Activated naive CD8-positive, alpha-beta T cell (primary cell): Measurements from ENCODE around the gene IL10RB.
"Not testable (repeated sequence)": the region's sequence is repeated elsewhere in the genome, so short reads cannot be mapped to it uniquely, and the experiment has no call there.

Experiments
- H3K27ac Mint-ChIP-seq: one replicate; pipeline ENCODE4 v1.8.0; 2021; ENCODE audit warnings: mixed read lengths
- H3K27me3 Mint-ChIP-seq: one replicate; pipeline ENCODE4 v1.8.0; 2021; ENCODE audit warnings: mixed read lengths
- H3K36me3 Mint-ChIP-seq: one replicate; pipeline ENCODE4 v1.8.0; 2021; ENCODE audit warnings: mixed read lengths
- H3K4me1 Mint-ChIP-seq: one replicate; pipeline ENCODE4 v1.8.0; 2021; ENCODE audit warnings: low read depth, mixed read lengths
- H3K4me3 Mint-ChIP-seq: one replicate; pipeline ENCODE4 v1.8.0; 2021; ENCODE audit warnings: mild to moderate bottlenecking, mixed read lengths
- H3K9me3 Mint-ChIP-seq: one replicate; pipeline ENCODE4 v1.8.0; 2021; ENCODE audit warnings: low read depth, mixed read lengths

Gene IL10RB

DNA sequence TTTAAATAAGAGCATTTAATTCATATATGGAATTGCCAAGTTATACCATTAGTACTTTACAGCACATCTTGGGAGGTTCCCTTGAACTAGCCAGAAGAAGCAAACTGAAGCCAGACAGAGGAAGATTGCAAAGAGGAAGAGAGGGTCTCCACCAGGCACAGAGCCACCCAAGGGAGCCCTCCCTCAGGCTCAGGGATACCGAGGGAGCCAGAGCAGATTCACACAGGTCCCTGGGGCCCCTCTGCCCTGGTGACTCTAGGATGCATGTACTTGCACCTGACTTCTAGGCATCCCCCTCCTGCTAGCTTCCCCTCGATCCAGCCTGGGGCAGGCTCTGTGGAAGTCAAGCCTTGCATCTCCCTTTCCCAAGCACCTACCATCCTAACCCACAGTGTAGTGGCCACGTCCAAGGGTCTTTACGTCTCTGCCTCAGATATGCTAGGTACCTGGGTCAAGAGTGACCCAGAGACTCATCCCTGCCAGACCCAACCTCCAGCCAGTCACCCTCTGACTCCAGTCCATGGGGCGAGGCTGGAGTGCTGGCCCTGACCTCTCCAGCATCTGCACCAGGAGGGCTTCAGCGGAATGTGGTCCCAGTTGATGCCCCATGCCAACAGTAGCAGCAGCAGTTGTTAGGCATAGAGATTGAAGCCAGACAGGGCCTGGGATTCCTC lies 30.0 kb upstream of the IL10RB start:
- H3K9me3 Mint-ChIP-seq, result no peaks in the 10 kb centered on the region
- H3K36me3 Mint-ChIP-seq, result peaks cover 7% of the 10 kb centered on the region
- H3K27me3 Mint-ChIP-seq, result no peaks in the 10 kb centered on the region
- H3K27ac Mint-ChIP-seq, result peak overlapping the region; percentile 87
- H3K4me1 Mint-ChIP-seq, result peaks cover 89% of the 10 kb centered on the region
- peak overlapping the region; percentile 36 for H3K4me3 Mint-ChIP-seq

DNA sequence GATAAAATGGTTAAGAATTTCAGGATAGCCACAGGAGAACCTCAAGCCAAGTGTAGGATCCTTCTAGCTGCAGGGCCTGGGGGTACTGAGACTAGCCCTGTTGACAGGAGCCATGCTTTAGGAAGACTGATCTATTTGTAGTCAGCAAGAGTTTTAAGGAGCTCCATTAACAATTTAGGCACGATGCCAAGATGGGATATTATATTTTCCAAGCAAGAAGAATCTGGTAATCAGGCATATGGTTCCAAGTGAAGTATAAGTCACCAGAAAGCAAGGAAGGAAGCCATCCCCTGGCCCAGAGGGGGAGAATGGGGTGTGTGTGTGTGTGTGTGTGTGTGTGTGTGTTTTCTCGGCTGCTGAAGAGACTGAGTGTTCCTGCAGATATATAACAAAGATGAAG lies 29.4 kb upstream of the IL10RB start:
- Mint-ChIP-seq H3K27me3 (no peaks in the 10 kb centered on the region), H3K4me1 (peaks cover 90% of the 10 kb centered on the region), H3K36me3 (peaks cover 7% of the 10 kb centered on the region), H3K9me3 (no peaks in the 10 kb centered on the region), H3K27ac (peak overlapping the region; percentile 87), H3K4me3 (peak overlapping the region; percentile 36)

DNA sequence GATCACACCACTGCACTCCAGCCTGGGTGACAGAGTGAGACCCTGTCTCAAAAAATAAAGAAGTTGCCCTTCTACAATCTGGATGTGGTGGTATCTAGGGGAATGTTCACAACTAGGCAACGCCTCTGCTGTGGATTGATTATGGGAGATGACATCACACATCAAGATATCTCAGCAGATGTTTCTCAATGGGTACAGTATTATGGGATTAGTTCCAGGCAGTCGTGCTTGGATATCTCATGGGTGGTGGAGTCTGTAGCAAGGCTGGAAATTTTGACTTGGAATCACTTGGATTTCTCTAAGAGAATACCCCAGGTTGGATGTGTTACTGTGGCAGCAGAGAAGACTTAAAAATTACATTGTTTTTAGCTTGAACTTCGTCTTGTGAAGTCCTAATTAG lies 28.7 kb upstream of the IL10RB start:
- Mint-ChIP-seq H3K4me3 (peak overlapping the region; percentile 46), H3K4me1 (peaks cover 89% of the 10 kb centered on the region), H3K36me3 (peaks cover 10% of the 10 kb centered on the region), H3K9me3 (no peaks in the 10 kb centered on the region), H3K27me3 (no peaks in the 10 kb centered on the region), H3K27ac (peak overlapping the region; percentile 87)

DNA sequence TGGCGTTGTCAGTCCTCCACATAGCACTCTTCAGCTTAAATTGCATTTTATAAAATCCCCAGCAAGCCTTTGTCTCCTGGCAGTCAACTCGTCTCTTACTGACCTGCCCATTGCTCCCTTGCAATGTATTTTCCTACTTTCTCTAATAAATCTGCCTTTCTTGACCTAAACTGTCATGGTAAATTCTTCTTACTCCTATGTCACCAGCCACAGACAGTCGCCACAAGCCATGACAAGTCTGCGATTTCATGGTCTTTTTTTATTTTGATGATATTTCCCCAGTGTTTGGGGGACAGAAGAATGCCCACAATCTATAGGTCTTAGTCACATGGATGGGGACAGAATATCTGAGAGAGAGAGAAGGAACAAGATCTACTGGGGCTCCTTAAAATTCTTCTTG lies 28.0 kb upstream of the IL10RB start:
- no peaks in the 10 kb centered on the region for H3K27me3 Mint-ChIP-seq
- peaks cover 83% of the 10 kb centered on the region for H3K4me1 Mint-ChIP-seq
- peaks cover 6% of the 10 kb centered on the region for H3K36me3 Mint-ChIP-seq
- H3K9me3 Mint-ChIP-seq, result no peaks in the 10 kb centered on the region
- H3K4me3 Mint-ChIP-seq, result peak overlapping the region; percentile 48
- H3K27ac Mint-ChIP-seq, result peak overlapping the region; percentile 87

DNA sequence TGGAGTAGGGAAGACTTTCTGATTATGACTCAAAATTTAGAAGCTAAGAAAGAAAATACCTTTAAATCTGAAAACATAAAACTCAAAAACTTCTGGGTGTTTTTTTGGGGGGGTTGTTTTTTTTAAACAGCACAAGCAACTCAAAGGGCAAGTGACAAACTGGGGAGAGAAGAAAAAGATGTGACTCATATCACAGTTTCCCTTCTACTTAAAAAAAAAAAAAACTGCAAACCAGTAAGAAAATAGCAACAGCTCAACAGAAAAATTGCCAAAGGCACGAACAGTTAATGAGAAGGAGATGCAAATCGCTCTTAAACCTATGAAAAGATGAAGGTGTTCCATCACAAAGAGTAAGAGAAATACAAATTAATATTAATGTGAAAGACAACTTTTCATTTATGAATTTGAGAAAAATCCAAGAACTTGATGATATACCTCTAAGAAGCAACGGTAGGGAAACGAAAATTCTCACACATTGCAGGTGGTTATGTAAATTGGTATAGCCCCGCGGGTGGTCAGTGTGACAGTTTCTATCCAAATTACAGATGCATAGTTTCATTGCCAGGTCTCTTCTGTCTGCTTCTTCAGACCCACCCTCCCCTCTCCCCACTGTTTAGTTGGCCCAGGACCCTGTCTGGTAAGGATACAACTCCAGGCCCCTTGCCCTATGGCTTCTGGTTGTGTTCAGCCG lies 27.5 kb upstream of the IL10RB start:
- Mint-ChIP-seq H3K4me1 (peaks cover 82% of the 10 kb centered on the region), H3K9me3 (no peaks in the 10 kb centered on the region), H3K27me3 (no peaks in the 10 kb centered on the region), H3K4me3 (peak overlapping the region; percentile 48), H3K36me3 (peaks cover 10% of the 10 kb centered on the region), H3K27ac (peak overlapping the region; percentile 87)

DNA sequence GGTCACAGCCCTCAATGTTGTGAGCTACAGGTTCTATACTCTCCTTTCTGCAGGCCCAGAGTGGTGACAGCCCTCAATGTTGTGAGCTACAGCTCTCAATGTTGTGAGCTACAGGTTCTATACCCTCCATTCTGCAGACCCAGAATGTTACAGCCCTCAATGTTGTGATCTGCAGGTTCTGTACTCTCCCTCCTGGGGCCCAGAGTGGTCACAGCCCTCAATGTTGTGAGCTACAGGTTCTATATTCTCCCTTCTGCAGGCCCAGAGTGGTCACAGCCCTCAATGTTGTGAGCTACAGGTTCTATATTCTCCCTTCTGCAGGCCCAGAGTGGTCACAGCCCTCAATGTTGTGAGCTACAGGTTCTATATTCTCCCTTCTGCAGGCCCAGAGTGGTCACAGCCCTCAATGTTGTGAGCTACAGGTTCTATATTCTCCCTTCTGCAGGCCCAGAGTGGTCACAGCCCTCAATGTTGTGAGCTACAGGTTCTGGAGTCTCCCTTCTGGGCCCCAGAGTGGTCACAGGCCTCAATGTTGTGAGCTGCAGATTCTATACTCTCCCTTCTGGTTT lies 26.5 kb upstream of the IL10RB start:
- Mint-ChIP-seq H3K4me3 (peak overlapping the region; percentile 48), H3K36me3 (peaks cover 13% of the 10 kb centered on the region), H3K27ac (peak overlapping the region; percentile 87), H3K4me1 (peaks cover 83% of the 10 kb centered on the region)
- not testable (repeated sequence) for H3K9me3 Mint-ChIP-seq, H3K27me3 Mint-ChIP-seq

DNA sequence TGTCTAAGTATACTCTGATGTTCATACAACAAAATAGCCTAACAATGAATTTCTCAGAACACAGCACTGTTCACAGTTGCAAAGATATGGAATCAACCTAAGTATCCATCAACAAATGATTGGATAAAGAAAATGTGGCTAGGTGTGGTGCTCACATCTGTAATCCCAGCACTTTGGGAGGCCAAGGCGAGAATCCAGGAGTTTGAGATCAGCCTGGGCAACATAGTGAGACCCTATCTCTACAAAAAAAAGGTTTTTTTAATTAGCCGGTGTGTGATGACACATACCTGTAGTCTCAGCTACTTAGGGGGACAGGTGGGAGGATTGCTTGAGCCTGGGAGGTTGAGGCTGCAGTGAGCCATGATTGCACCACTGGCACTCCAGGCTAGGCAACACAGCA lies 25.8 kb upstream of the IL10RB start:
- H3K36me3 Mint-ChIP-seq, result peaks cover 17% of the 10 kb centered on the region
- H3K4me3 Mint-ChIP-seq, result peak overlapping the region; percentile 46
- peak overlapping the region; percentile 87 for H3K27ac Mint-ChIP-seq
- no peaks in the 10 kb centered on the region for H3K9me3 Mint-ChIP-seq
- peaks cover 83% of the 10 kb centered on the region for H3K4me1 Mint-ChIP-seq
- H3K27me3 Mint-ChIP-seq, result no peaks in the 10 kb centered on the region

DNA sequence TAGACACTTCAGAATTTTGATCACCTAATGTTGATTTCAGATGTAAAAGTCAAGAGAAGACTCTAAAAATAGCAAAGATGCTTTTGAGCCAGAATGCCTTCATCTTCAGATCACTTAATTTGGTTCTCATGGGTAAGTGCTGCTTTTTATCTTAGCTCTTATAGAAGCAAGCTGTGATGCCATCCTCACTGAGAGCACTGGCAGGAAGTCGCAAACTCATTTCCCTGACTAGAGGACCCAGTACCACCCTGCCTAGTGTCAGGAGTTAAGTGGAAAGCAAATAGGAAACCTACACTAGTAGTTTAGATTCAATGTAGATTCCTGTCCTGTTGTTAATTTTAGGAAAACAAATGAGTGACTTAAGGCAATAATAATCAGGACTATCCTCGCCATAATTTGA lies 24.3 kb upstream of the IL10RB start:
- peaks cover 84% of the 10 kb centered on the region for H3K4me1 Mint-ChIP-seq
- H3K27me3 Mint-ChIP-seq, result no peaks in the 10 kb centered on the region
- peak overlapping the region; percentile 60 for H3K4me3 Mint-ChIP-seq
- peak overlapping the region; percentile 87 for H3K27ac Mint-ChIP-seq
- H3K36me3 Mint-ChIP-seq, result peaks cover 24% of the 10 kb centered on the region
- H3K9me3 Mint-ChIP-seq, result no peaks in the 10 kb centered on the region

DNA sequence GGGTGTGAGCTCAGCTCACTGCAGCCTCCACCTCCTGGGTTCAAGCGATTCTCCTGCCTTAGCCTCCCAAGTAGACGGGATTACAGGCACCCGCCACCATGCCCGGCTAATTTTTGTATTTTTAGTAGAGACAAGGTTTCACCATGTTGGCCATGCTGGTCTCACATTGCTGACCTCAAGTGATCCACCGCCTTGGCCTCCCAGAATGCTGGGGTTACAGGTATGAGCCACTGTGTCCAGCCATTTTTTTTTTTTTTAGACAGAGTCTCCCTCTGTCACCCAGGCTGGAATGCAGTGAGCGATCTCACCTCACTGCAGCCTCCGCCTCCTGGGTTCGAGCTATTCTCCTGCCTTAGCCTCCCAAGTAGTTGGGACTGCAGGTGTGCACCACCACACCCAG lies 23.3 kb upstream of the IL10RB start:
- H3K4me1 Mint-ChIP-seq, result peaks cover 86% of the 10 kb centered on the region
- not testable (repeated sequence) for H3K4me3 Mint-ChIP-seq, H3K9me3 Mint-ChIP-seq, H3K27me3 Mint-ChIP-seq
- peaks cover 30% of the 10 kb centered on the region for H3K36me3 Mint-ChIP-seq
- peak overlapping the region; percentile 98 for H3K27ac Mint-ChIP-seq

DNA sequence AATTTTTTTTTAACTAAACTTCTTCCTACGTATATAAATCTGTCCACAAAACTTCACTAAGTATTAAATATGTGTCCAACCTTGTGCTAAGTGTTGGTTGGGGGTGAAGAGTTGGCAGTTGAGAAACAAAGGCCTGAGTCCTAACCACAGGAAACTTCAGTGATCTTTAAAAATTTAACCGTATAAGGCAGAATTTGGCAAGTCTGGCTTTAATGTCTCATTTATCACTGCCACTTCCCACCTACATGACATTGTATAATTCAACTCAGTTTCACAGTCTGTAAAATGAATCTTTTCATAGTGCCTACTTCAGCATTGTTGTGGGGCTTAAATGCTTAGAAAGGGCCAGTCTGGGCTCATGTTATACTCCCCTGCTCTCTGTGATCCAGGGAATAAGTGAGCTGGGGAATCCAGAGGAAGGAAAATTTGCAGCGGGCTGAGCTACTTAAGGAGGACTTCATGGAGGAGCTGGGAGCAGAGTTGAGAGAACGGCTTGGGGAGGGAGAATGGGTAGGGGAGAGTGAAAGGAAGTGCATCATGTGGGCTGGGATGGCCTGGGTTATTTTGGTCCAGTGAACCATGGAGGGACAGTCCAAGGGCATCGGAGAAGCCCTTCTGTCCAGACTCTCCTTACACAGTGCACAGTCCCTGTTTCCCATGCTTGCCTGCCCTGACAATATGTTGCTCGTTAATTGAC lies 21.9 kb upstream of the IL10RB start:
- Mint-ChIP-seq H3K4me3 (peak overlapping the region; percentile 82), H3K27ac (peak overlapping the region; percentile 98), H3K36me3 (peaks cover 35% of the 10 kb centered on the region), H3K9me3 (no peaks in the 10 kb centered on the region), H3K27me3 (no peaks in the 10 kb centered on the region), H3K4me1 (peaks cover 85% of the 10 kb centered on the region)

DNA sequence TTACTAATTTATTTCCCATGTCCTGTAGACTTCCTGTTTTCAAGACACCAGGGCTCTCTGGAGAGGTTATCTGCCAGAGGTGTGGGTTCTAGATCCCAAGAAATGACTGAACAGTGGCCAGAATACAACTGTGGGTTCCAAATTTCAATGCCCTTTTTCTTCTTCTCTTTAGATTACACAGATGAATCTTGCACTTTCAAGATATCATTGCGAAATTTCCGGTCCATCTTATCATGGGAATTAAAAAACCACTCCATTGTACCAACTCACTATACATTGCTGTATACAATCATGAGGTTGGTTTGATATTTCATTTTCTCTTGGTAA lies 21.4 kb upstream of the IL10RB start:
- Mint-ChIP-seq H3K4me1 (peaks cover 87% of the 10 kb centered on the region), H3K27me3 (no peaks in the 10 kb centered on the region), H3K9me3 (no peaks in the 10 kb centered on the region), H3K36me3 (peaks cover 35% of the 10 kb centered on the region), H3K4me3 (peak overlapping the region; percentile 82), H3K27ac (peak overlapping the region; percentile 98)

DNA sequence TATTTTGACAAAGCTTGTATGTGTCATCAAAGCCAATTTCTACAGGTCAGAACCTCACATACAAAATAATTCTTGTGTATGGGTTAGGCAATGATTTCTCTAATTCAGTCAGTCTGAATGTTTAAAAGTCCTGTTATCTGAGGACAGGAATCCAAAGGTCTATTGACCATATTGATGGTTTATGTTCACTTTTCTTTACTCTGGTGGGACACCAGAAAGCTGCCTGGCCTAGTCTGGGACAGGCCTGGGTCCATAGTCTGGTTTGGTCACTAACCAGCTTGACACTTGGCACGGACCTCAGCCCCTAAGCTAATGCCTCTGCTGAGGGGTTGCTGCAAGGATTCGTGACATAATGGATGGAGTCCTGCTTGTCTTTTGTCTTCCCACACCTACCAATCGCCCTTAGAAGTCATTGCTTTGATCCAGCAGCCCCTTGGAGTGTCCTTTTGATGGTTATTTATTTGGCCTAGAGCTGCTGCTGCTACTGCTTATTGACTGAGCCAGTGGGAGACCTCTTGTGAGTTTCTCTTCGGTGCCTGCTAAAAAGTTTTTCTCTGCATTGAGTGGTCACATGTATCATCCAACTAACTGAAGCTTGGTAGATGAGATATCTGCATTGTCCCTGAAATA lies 20.8 kb upstream of the IL10RB start:
- Mint-ChIP-seq H3K4me1 (peaks cover 86% of the 10 kb centered on the region), H3K9me3 (no peaks in the 10 kb centered on the region), H3K27ac (peak overlapping the region; percentile 98), H3K36me3 (peaks cover 35% of the 10 kb centered on the region), H3K27me3 (no peaks in the 10 kb centered on the region), H3K4me3 (peak overlapping the region; percentile 82)

DNA sequence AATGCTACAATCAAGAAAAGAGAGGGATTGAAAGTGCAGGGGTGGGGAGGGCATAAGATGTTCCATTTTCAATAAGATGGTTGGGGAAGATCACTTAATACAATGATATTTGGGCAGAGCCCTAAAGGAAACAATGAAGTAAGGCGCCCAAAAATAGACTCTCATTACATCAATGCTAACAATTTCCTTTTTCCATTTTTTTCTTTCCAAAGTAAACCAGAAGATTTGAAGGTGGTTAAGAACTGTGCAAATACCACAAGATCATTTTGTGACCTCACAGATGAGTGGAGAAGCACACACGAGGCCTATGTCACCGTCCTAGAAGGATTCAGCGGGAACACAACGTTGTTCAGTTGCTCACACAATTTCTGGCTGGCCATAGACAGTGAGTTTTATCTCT lies 19.7 kb upstream of the IL10RB start:
- no peaks in the 10 kb centered on the region for H3K9me3 Mint-ChIP-seq
- peaks cover 81% of the 10 kb centered on the region for H3K4me1 Mint-ChIP-seq

DNA sequence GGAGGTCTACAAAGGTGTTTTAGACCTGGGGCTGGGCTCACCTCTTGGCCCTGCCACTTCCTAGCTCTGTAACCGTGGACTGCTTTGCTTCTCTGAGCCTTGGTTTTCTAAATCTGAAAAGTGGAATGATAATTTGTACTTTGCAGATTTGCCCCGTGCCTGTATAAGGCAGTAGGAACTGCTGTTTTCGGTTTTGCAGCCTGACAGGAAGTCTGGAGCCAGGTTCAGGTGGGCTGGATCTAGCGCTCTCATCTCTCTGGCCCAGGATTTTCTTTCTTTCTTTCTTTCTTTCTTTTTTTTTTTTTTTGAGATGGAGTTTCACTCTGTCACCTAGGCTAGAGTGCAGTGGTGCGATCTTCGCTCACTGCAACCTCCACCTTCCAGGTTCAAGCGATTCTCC lies 19.2 kb upstream of the IL10RB start:
- Mint-ChIP-seq H3K27me3 (no peaks in the 10 kb centered on the region), H3K9me3 (no peaks in the 10 kb centered on the region), H3K36me3 (peaks cover 42% of the 10 kb centered on the region), H3K27ac (peak overlapping the region; percentile 85), H3K4me1 (peaks cover 78% of the 10 kb centered on the region), H3K4me3 (peak overlapping the region; percentile 51)

More for the DNA sequence above, 19.7 kb upstream of the IL10RB start:
- peaks cover 43% of the 10 kb centered on the region for H3K36me3 Mint-ChIP-seq
- peak overlapping the region; percentile 51 for H3K4me3 Mint-ChIP-seq
- peak overlapping the region; percentile 85 for H3K27ac Mint-ChIP-seq
- no peaks in the 10 kb centered on the region for H3K27me3 Mint-ChIP-seq

DNA sequence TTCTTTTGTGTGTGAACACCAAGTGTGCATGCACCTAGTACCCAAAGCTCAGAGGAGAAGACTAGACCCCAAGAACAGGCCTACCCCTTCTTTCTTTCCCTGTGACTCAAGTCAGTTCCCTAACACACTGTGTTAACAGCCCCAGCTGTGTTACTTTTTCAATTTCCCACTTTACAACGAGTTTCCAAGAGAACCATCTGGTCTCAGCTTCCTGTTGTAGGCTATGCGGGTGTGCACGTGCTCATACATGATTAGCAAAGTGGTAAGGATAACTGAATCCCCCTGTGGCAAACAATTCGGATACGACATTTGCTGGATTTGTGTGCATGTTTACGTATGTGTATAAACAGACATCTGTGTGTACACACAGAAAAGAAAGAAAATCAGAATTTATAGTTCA lies 18.6 kb upstream of the IL10RB start:
- Mint-ChIP-seq H3K4me3 (peak overlapping the region; percentile 51), H3K4me1 (peaks cover 78% of the 10 kb centered on the region), H3K9me3 (no peaks in the 10 kb centered on the region), H3K27ac (peak overlapping the region; percentile 85), H3K27me3 (no peaks in the 10 kb centered on the region), H3K36me3 (peaks cover 41% of the 10 kb centered on the region)
